H9 (cell line): ENCODE results near the gene ATP8A2. TPM values are rescaled to one million over a fixed set of nuclear protein-coding genes. Genes with fewer than 3 reads are reported as not detected.

Experiments used
- DNase-seq: peaks from one replicate; pipeline ENCODE4 v3.0.0-alpha.2; 2017
- H2AFZ ChIP-seq: one replicate; pipeline ENCODE4 v1.6.1; 2013; ENCODE audit warnings: mild to moderate bottlenecking, low read length, control low read depth, moderate library complexity
- H2AK5ac ChIP-seq: 2 replicates; pipeline ENCODE4 v1.6.1; 2013; ENCODE audit warnings: low read length, control low read depth, mixed read lengths; ENCODE audit not compliant: insufficient read length
- H2BK120ac ChIP-seq: one replicate; pipeline ENCODE4 v1.6.1; 2013; ENCODE audit warnings: low read depth, mild to moderate bottlenecking, low read length, control low read depth, inconsistent platforms; ENCODE audit not compliant: poor library complexity, severe bottlenecking
- H2BK12ac ChIP-seq: 2 replicates; pipeline ENCODE4 v1.6.1; 2013; ENCODE audit warnings: low read length, control low read depth, mixed read lengths, low read depth; ENCODE audit not compliant: insufficient read length
- H2BK15ac ChIP-seq: 2 replicates; pipeline ENCODE4 v1.6.1; 2013; ENCODE audit warnings: low read depth, low read length, control low read depth
- H2BK20ac ChIP-seq: one replicate; pipeline ENCODE4 v1.6.1; 2013; ENCODE audit warnings: low read depth, mild to moderate bottlenecking, low read length, control low read depth, inconsistent platforms; ENCODE audit not compliant: poor library complexity, severe bottlenecking
- H2BK5ac ChIP-seq: 2 replicates; pipeline ENCODE4 v1.6.1; 2013; ENCODE audit warnings: low read length, control low read depth, mixed read lengths; ENCODE audit not compliant: insufficient read length
- H3K14ac ChIP-seq: 2 replicates; pipeline ENCODE4 v1.6.1; 2013; ENCODE audit warnings: low read length, control low read depth; ENCODE audit not compliant: insufficient read depth
- H3K18ac ChIP-seq: 2 replicates; pipeline ENCODE4 v1.6.1; 2013; ENCODE audit warnings: low read depth, mild to moderate bottlenecking, mixed read lengths, low read length, control low read depth; ENCODE audit not compliant: insufficient read length
- H3K23ac ChIP-seq: 2 replicates; pipeline ENCODE4 v1.6.1; 2013; ENCODE audit warnings: low read length, control low read depth, mixed read lengths, low read depth; ENCODE audit not compliant: insufficient read length
- H3K23me2 ChIP-seq: 2 replicates; pipeline ENCODE4 v1.6.1; 2013; ENCODE audit warnings: low read depth, mild to moderate bottlenecking, mixed read lengths, low read length, control low read depth; ENCODE audit not compliant: insufficient read length, poor library complexity, severe bottlenecking
- H3K27ac ChIP-seq: 2 replicates; pipeline ENCODE4 v1.5.1; 2013; ENCODE audit warnings: low read length, control low read depth, mixed read lengths, low read depth; ENCODE audit not compliant: insufficient read length
- H3K27me3 ChIP-seq: 2 replicates; pipeline ENCODE4 v1.6.1; 2013; ENCODE audit warnings: low read length, control low read depth, inconsistent platforms; ENCODE audit not compliant: insufficient read depth
- H3K4ac ChIP-seq: 2 replicates; pipeline ENCODE4 v1.6.1; 2013; ENCODE audit warnings: low read depth, mild to moderate bottlenecking, control low read depth, inconsistent platforms, low read length, moderate library complexity
- H3K4me1 ChIP-seq: 2 replicates; pipeline ENCODE4 v1.6.1; 2013; ENCODE audit warnings: low read length, control low read depth, inconsistent platforms; ENCODE audit not compliant: insufficient read depth
- H3K4me2 ChIP-seq: 2 replicates; pipeline ENCODE4 v1.6.1; 2013; ENCODE audit warnings: low read length, control low read depth, mixed read lengths; ENCODE audit not compliant: insufficient read length, insufficient read depth
- H3K56ac ChIP-seq: 2 replicates; pipeline ENCODE4 v1.6.1; 2013; ENCODE audit warnings: low read depth, mild to moderate bottlenecking, mixed read lengths, low read length, control low read depth; ENCODE audit not compliant: insufficient read length
- H3K79me1 ChIP-seq: 2 replicates; pipeline ENCODE4 v1.6.1; 2013; ENCODE audit warnings: low read depth, mild to moderate bottlenecking, moderate library complexity, low read length, control low read depth, inconsistent platforms; ENCODE audit not compliant: insufficient read depth, poor library complexity, severe bottlenecking
- H3K79me2 ChIP-seq: 2 replicates; pipeline ENCODE4 v1.6.1; 2013; ENCODE audit warnings: low read length, control low read depth, inconsistent platforms; ENCODE audit not compliant: insufficient read depth
- H3K9ac ChIP-seq: 2 replicates; pipeline ENCODE4 v1.6.1; 2013; ENCODE audit warnings: low read length, control low read depth, mixed read lengths; ENCODE audit not compliant: insufficient read length; ENCODE audit errors: extremely low read depth
- H3K9me3 ChIP-seq: one replicate; pipeline ENCODE4 v1.6.1; 2013; ENCODE audit warnings: low read depth, low read length, inconsistent platforms; ENCODE audit not compliant: control insufficient read depth
- H3T11ph ChIP-seq: one replicate; pipeline ENCODE4 v1.6.1; 2013; ENCODE audit warnings: mild to moderate bottlenecking, low read length, control low read depth, inconsistent platforms
- H4K20me1 ChIP-seq: one replicate; pipeline ENCODE4 v1.6.1; 2013; ENCODE audit not compliant: control insufficient read depth, insufficient read length, insufficient read depth
- H4K5ac ChIP-seq: 2 replicates; pipeline ENCODE4 v1.6.1; 2013; ENCODE audit warnings: low read depth, mild to moderate bottlenecking, mixed read lengths, low read length, control low read depth; ENCODE audit not compliant: insufficient read length
- H4K8ac ChIP-seq: replicated peaks from 2 replicates; pipeline ENCODE4 v1.6.1; 2013; ENCODE audit warnings: low read length, control low read depth, mixed read lengths, low read depth; ENCODE audit not compliant: insufficient read length
- H4K91ac ChIP-seq: 2 replicates; pipeline ENCODE4 v1.6.1; 2013; ENCODE audit warnings: low read depth, mild to moderate bottlenecking, moderate library complexity, mixed read lengths, low read length, control low read depth; ENCODE audit not compliant: insufficient read length
- H3K27ac Mint-ChIP-seq, 3 experiments: 2 replicates in 2 of 3; 3 replicates in 1 of 3; pipeline ENCODE4 v1.8.0; 2020 to 2021; ENCODE audit warnings: mixed read lengths in 3 of 3, mild to moderate bottlenecking in 1 of 3, moderate library complexity in 1 of 3
- H3K27me3 Mint-ChIP-seq: 2 replicates; pipeline ENCODE4 v1.8.0; 2021; ENCODE audit warnings: low read depth, mild to moderate bottlenecking, moderate library complexity, mixed read lengths
- H3K36me3 Mint-ChIP-seq, 3 experiments: 2 replicates in 2 of 3; 3 replicates in 1 of 3; pipeline ENCODE4 v1.8.0; 2020 to 2021; ENCODE audit warnings: low read depth in 3 of 3, mixed read lengths in 3 of 3; ENCODE audit not compliant: insufficient read depth in 1 of 3
- H3K4me1 Mint-ChIP-seq, 2 experiments: 2 replicates each; pipeline ENCODE4 v1.8.0; 2020; ENCODE audit warnings: mixed read lengths in 2 of 2
- H3K4me3 Mint-ChIP-seq, 2 experiments: 2 replicates in 1 of 2; 3 replicates in 1 of 2; pipeline ENCODE4 v1.8.0; 2020 to 2021; ENCODE audit warnings: mild to moderate bottlenecking in 2 of 2, mixed read lengths in 2 of 2, moderate library complexity in 1 of 2
- H3K9me3 Mint-ChIP-seq, 2 experiments: 2 replicates in 1 of 2; 3 replicates in 1 of 2; pipeline ENCODE4 v1.8.0; 2020; ENCODE audit warnings: mild to moderate bottlenecking in 2 of 2, mixed read lengths in 2 of 2, moderate library complexity in 1 of 2
- WGBS: extraction: QIAGEN DNeasy Blood & Tissue Kit; methylation state at CpG from one replicate; pipeline ENCODE4 v1.1.7; 2013; ENCODE audit warnings: missing lambda C conversion rate, low lambda C conversion rate, mixed read lengths; ENCODE audit not compliant: insufficient read length; ENCODE audit errors: extremely low coverage; 5-methylcytosine and 5-hydroxymethylcytosine counted together
- total RNA-seq: library from RNA; stranded (reverse); gene quantifications from 2 replicates; pipeline ENCODE4 v1.2.1, GENCODE V29; 2021
- TF ChIP-seq, protein P1 (sequence below): fragments of 200-600 bp; sonication (generic); conservative IDR thresholded peaks from 3 replicates; pipeline ENCODE4 v1.8.0; 2021; ENCODE audit warnings: antibody characterized with exemption, mild to moderate bottlenecking

The ATP8A2 gene
- total RNA-seq, 1 experiment from 2014 or later = 18.2 TPM

DNA sequence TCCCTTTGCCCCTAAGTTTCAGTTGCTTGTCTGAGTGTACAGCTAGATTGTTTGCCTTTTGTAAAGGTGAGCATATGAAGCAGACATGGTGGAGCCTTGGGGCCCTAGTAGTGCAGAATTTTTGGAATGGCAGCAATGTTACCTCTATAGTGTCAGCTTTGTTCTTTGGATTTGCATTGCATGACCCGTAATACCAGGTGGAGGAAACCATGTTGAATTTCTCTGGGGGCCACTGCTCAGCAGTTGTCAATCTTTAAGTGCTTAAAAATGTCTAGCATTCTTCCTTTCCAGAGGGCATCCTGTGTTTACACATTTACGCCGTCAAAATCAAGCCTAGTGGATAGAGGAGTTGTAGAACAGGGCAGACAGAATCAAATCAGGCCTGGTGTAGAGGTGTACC is 303.3 kb downstream of the ATP8A2 start:
- no peak overlapping the region for H2BK20ac ChIP-seq
- H2AFZ ChIP-seq = no peak overlapping the region
- TF ChIP-seq, protein P1, sequence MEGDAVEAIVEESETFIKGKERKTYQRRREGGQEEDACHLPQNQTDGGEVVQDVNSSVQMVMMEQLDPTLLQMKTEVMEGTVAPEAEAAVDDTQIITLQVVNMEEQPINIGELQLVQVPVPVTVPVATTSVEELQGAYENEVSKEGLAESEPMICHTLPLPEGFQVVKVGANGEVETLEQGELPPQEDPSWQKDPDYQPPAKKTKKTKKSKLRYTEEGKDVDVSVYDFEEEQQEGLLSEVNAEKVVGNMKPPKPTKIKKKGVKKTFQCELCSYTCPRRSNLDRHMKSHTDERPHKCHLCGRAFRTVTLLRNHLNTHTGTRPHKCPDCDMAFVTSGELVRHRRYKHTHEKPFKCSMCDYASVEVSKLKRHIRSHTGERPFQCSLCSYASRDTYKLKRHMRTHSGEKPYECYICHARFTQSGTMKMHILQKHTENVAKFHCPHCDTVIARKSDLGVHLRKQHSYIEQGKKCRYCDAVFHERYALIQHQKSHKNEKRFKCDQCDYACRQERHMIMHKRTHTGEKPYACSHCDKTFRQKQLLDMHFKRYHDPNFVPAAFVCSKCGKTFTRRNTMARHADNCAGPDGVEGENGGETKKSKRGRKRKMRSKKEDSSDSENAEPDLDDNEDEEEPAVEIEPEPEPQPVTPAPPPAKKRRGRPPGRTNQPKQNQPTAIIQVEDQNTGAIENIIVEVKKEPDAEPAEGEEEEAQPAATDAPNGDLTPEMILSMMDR = no peak
- Mint-ChIP-seq H3K4me1 (peaks cover 25 to 26% of the 10 kb centered on the region in 2 experiments), H3K36me3 (no peaks in the 10 kb centered on the region), H3K27me3 (peaks cover 44% of the 10 kb centered on the region), H3K4me3 (no peak overlapping the region), H3K27ac (no peak overlapping the region), H3K9me3 (peaks cover 0 to 3% of the 10 kb centered on the region in 2 experiments; a peak in 1 of 5 replicates)
- no peak overlapping the region for H4K8ac ChIP-seq
- H3K23me2 ChIP-seq = no peaks in the 10 kb centered on the region
- H2AK5ac ChIP-seq = no peak overlapping the region
- no peak overlapping the region for H3K23ac ChIP-seq
- H3K4ac ChIP-seq = no peak overlapping the region
- H3K79me2 ChIP-seq = no peaks in the 10 kb centered on the region
- no peak overlapping the region for H2BK5ac ChIP-seq
- WGBS = no CpG with 5 or more reads among the region's 3 CpGs
- H3T11ph ChIP-seq = no peak overlapping the region
- no peak overlapping the region for H3K56ac ChIP-seq
- no peak overlapping the region for H4K91ac ChIP-seq
- H2BK12ac ChIP-seq = no peak overlapping the region
- H4K5ac ChIP-seq = no peak overlapping the region
- H3K4me2 ChIP-seq = no peak overlapping the region
- H4K20me1 ChIP-seq = no peaks in the 10 kb centered on the region
- no peak overlapping the region for H2BK15ac ChIP-seq
- H3K14ac ChIP-seq = no peak overlapping the region
- H2BK120ac ChIP-seq = no peak overlapping the region
- DNase-seq = no peak
- H3K27ac ChIP-seq = no peak overlapping the region
- H3K79me1 ChIP-seq = no peaks in the 10 kb centered on the region
- no peak overlapping the region for H3K9ac ChIP-seq
- no peaks in the 10 kb centered on the region for H3K9me3 ChIP-seq
- H3K27me3 ChIP-seq = no peaks in the 10 kb centered on the region; the same call in 1 of the 2 replicates
- peaks cover 5% of the 10 kb centered on the region for H3K4me1 ChIP-seq
- H3K18ac ChIP-seq = no peak overlapping the region
